ENCODE data around the gene DTHD1. TPM values are rescaled to one million over a fixed set of nuclear protein-coding genes. Genes with fewer than 3 reads are reported as not detected.

DTHD1 gene
- total RNA-seq, 1 experiment from 2014 or later = not detected

DNA sequence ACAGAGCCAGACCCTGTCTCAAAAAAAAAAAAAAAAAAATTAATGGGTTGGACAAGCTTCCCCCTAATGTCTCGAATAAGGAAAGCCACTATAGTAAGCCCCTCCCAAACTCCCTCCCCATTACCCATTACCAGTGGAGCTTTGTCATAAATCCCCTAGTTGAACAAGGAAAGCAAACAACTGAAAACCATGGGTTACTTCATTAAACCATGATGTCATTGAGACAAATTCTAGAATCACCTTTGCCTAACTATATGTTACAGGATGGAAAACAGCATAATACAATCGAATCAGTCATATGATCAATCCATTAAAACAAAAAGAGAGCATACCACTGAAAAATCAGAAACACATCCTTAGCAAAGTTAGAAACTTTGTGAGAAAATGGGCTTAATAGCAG is 45.3 kb upstream of the DTHD1 start:
- BruUV-seq (replicated peaks) = no TSS peak
- H3K27ac ChIP-seq (ENCODE audit: low read depth, low read length, poor library complexity, severe bottlenecking) = no peak overlapping the region
- no peaks in the 10 kb centered on the region for H3K4me1 ChIP-seq (ENCODE audit: insufficient read depth, low read length, poor library complexity, severe bottlenecking)
- POLR2A ChIA-PET (ENCODE audit: low non-redundant PET) = no interaction called here
- intact Hi-C loops (cut with micrococcal nuclease; ENCODE audit: unreplicated experiment) = no loop called here
- H3K27me3 ChIP-seq (replicated peaks; ENCODE audit: insufficient read depth, low read depth, low read length, poor library complexity) = no peaks in the 10 kb centered on the region
- no peaks in the 10 kb centered on the region for H3K36me3 ChIP-seq (ENCODE audit: insufficient read depth, low read length, poor library complexity, severe bottlenecking)
- no peak for DNase-seq (ENCODE audit: low spot score)
- CTCF ChIA-PET = interaction anchor here (0.6 kb wide), 1 partner anchor 1256 kb away, joined by 3 read pairs; no protein-coding TSS in a partner anchor
- no peak for TF ChIP-seq CTCF (conservative IDR thresholded peaks at IDR 0.05; ENCODE audit: low read depth, low read length)
- no peak for TF ChIP-seq EZH2 (IDR thresholded peaks at IDR 0.05; ENCODE audit: borderline replicate concordance, low read depth, low read length, poor library complexity, severe bottlenecking)
- no peaks in the 10 kb centered on the region for H3K9me3 ChIP-seq (ENCODE audit: low read depth, low read length, poor library complexity, severe bottlenecking)
- H3K4me3 ChIP-seq (ENCODE audit: low read depth, low read length, poor library complexity, severe bottlenecking) = no peak overlapping the region

GRCh38 chr4:36237366-36238313 is 43.8 kb upstream of the DTHD1 start:
- Histone ChIP-seq H3K4me3 (ENCODE audit: low read depth, low read length, poor library complexity, severe bottlenecking) (no peak overlapping the region), H3K9me3 (ENCODE audit: low read depth, low read length, poor library complexity, severe bottlenecking) (no peaks in the 10 kb centered on the region), H3K27me3 (replicated peaks; ENCODE audit: insufficient read depth, low read depth, low read length, poor library complexity) (peaks cover 6% of the 10 kb centered on the region), H3K27ac (ENCODE audit: low read depth, low read length, poor library complexity, severe bottlenecking) (no peak overlapping the region), H3K36me3 (ENCODE audit: insufficient read depth, low read length, poor library complexity, severe bottlenecking) (no peaks in the 10 kb centered on the region), H3K4me1 (ENCODE audit: insufficient read depth, low read length, poor library complexity, severe bottlenecking) (no peaks in the 10 kb centered on the region)
- BruUV-seq (replicated peaks) = no TSS peak
- TF ChIP-seq EZH2 (IDR thresholded peaks at IDR 0.05; ENCODE audit: borderline replicate concordance, low read depth, low read length, poor library complexity, severe bottlenecking) = no peak
- no peak for TF ChIP-seq CTCF (conservative IDR thresholded peaks at IDR 0.05; ENCODE audit: low read depth, low read length)
- intact Hi-C loops (cut with micrococcal nuclease; ENCODE audit: unreplicated experiment) = no loop called here
- DNase-seq (ENCODE audit: low spot score) = no peak
- ChIA-PET POLR2A (ENCODE audit: low non-redundant PET) (no interaction called here), CTCF (no interaction called here)

GRCh38 chr4:36241771-36242170 is 39.6 kb upstream of the DTHD1 start:
- no peak for DNase-seq (ENCODE audit: low spot score)
- no peaks in the 10 kb centered on the region for H3K4me1 ChIP-seq (ENCODE audit: insufficient read depth, low read length, poor library complexity, severe bottlenecking)
- no peaks in the 10 kb centered on the region for H3K36me3 ChIP-seq (ENCODE audit: insufficient read depth, low read length, poor library complexity, severe bottlenecking)
- no TSS peak for BruUV-seq (replicated peaks)
- H3K4me3 ChIP-seq (ENCODE audit: low read depth, low read length, poor library complexity, severe bottlenecking) = no peak overlapping the region
- H3K9me3 ChIP-seq (ENCODE audit: low read depth, low read length, poor library complexity, severe bottlenecking) = no peaks in the 10 kb centered on the region
- intact Hi-C loops (cut with micrococcal nuclease; ENCODE audit: unreplicated experiment) = no loop called here
- ChIA-PET CTCF (no interaction called here), POLR2A (ENCODE audit: low non-redundant PET) (no interaction called here)
- peaks cover 43% of the 10 kb centered on the region for H3K27me3 ChIP-seq (replicated peaks; ENCODE audit: insufficient read depth, low read depth, low read length, poor library complexity)
- TF ChIP-seq EZH2 (IDR thresholded peaks at IDR 0.05; ENCODE audit: borderline replicate concordance, low read depth, low read length, poor library complexity, severe bottlenecking) = no peak
- no peak for TF ChIP-seq CTCF (conservative IDR thresholded peaks at IDR 0.05; ENCODE audit: low read depth, low read length)
- no peak overlapping the region for H3K27ac ChIP-seq (ENCODE audit: low read depth, low read length, poor library complexity, severe bottlenecking)

Data from A673 (cell line).